Measurements from ENCODE around the gene RASSF5. TPM values are rescaled to one million over a fixed set of nuclear protein-coding genes. Genes with fewer than 3 reads are reported as not detected.

RASSF5 gene
- total RNA-seq, 1 experiment from 2014 or later: 12.4 TPM

- Histone ChIP-seq H2AFZ (no peak overlapping the region), H3K36me3 (ENCODE audit: low read depth) (no peaks in the 10 kb centered on the region), H3K4me1 (replicated peaks; ENCODE audit: insufficient read depth) (peaks cover 10% of the 10 kb centered on the region), H3F3A (ENCODE audit: insufficient read depth, low read depth) (peaks cover 13% of the 10 kb centered on the region; the same call in 1 of the 2 replicates), H3K9me2 (ENCODE audit: insufficient read depth) (no peaks in the 10 kb centered on the region), H3K27me3 (ENCODE audit: insufficient read depth, low read depth) (no peaks in the 10 kb centered on the region), H3K27ac (no peak overlapping the region), H3K9me3 (ENCODE audit: insufficient read depth, low read depth) (no peaks in the 10 kb centered on the region), H3K4me3 (no peak overlapping the region), H4K20me1 (ENCODE audit: insufficient read depth) (no peaks in the 10 kb centered on the region), H3K4me2 (no peak overlapping the region), H3K79me2 (ENCODE audit: low read depth) (no peaks in the 10 kb centered on the region)
- POLR2A ChIA-PET (ENCODE audit: unreplicated experiment): no interaction called here
- intact Hi-C loops (cut with micrococcal nuclease; ENCODE audit: unreplicated experiment): loop anchor here (5.0 to 10.0 kb wide), 3 partner anchors 91 to 418 kb away; partner anchors contain the start of genes PFKFB2 and YOD1
- no TSS peak for BruUV-seq (replicated peaks)
- no peak for DNase-seq
- CTCF ChIA-PET: interaction anchor here (0.7 kb wide), 1 partner anchor 515 kb away, joined by 3 read pairs; no protein-coding TSS in a partner anchor
- TF ChIP-seq EZH2 (IDR thresholded peaks at IDR 0.05; ENCODE audit: low read depth) (no peak), CTCF (conservative IDR thresholded peaks at IDR 0.05) (no peak)
These were observed 129.3 kb downstream of the RASSF5 start for GRCh38 chr1:206636671-206637070.

- Histone ChIP-seq H3F3A (ENCODE audit: insufficient read depth, low read depth) (peaks cover 13% of the 10 kb centered on the region; the same call in 1 of the 2 replicates), H3K36me3 (ENCODE audit: low read depth) (no peaks in the 10 kb centered on the region), H3K4me1 (replicated peaks; ENCODE audit: insufficient read depth) (peaks cover 10% of the 10 kb centered on the region), H3K27ac (no peak overlapping the region), H3K79me2 (ENCODE audit: low read depth) (no peaks in the 10 kb centered on the region), H3K27me3 (ENCODE audit: insufficient read depth, low read depth) (no peaks in the 10 kb centered on the region), H3K4me2 (no peak overlapping the region), H2AFZ (no peak overlapping the region), H3K9me2 (ENCODE audit: insufficient read depth) (no peaks in the 10 kb centered on the region), H4K20me1 (ENCODE audit: insufficient read depth) (no peaks in the 10 kb centered on the region), H3K4me3 (no peak overlapping the region), H3K9me3 (ENCODE audit: insufficient read depth, low read depth) (no peaks in the 10 kb centered on the region)
- BruUV-seq (replicated peaks): no TSS peak
- CTCF ChIA-PET: no interaction called here
- TF ChIP-seq CTCF (conservative IDR thresholded peaks at IDR 0.05): no peak
- DNase-seq: no peak
- intact Hi-C loops (cut with micrococcal nuclease; ENCODE audit: unreplicated experiment): loop anchor here (5.0 to 10.0 kb wide), 3 partner anchors 90 to 417 kb away; partner anchors contain the start of genes PFKFB2 and YOD1
- POLR2A ChIA-PET (ENCODE audit: unreplicated experiment): no interaction called here
These were observed 130.3 kb downstream of the RASSF5 start for GRCh38 chr1:206637605-206638004.

Small RNAs within 50 kb of the gene (microRNA-seq; reads per million reads assigned to microRNA genes)
- not detected for gene MIR6769B (ENCODE audit: borderline number of aligned reads, borderline replicate concordance)

Other genes starting within 250 kb of the RASSF5 start
- 12.5 and 12.6 TPM in 2 replicates for gene IKBKE, start 37.1 kb upstream of the RASSF5 start, total RNA-seq (2021)
- 57.3 and 59.0 TPM in 2 replicates for gene EIF2D, start 104.9 kb downstream of the RASSF5 start, total RNA-seq (2021)
- gene DYRK3, start 128.0 kb downstream of the RASSF5 start, total RNA-seq (2021): 3.3 and 3.9 TPM in 2 replicates
- 62.6 and 70.6 TPM in 2 replicates for gene MAPKAPK2, start 177.4 kb downstream of the RASSF5 start, total RNA-seq (2021)

Data from PC-9 (cell line).